ENCODE data around the gene CSTPP1.

GRCh38 chr11:46905806-46906205 lies 30.8 kb upstream of the CSTPP1 start:
- no peak for TF ChIP-seq CTCF (IDR thresholded peaks at IDR 0.05)
- no peak for TF ChIP-seq POLR2A (IDR thresholded peaks at IDR 0.05)
